ENCODE data around the gene IP6K1.

GRCh38 chr3:49700453-49701128 lies 85.8 kb downstream of the IP6K1 start:
- no peak for TF ChIP-seq CTCF (IDR thresholded peaks at IDR 0.05)
- TF ChIP-seq EP300 (IDR thresholded peaks at IDR 0.05) = no peak
- TF ChIP-seq POLR2A (IDR thresholded peaks at IDR 0.05) = no peak

Data from sigmoid colon (tissue), 4 donors.